Activated naive CD4-positive, alpha-beta T cell treated with anti-CD3 and anti-CD28 coated beads, Interleukin-2, amount 50 U/mL, for 72 hours (primary cell): Measurements from ENCODE around the gene SH3TC2. TPM values are rescaled to one million over a fixed set of nuclear protein-coding genes. Genes with fewer than 3 reads are reported as not detected.

Experiments
- ATAC-seq, 2 donors: fragments of 150-1000 bp; cut with Tn5 transposase; 2 replicates each; pipeline ENCODE4 v1.10.0; 2021; ENCODE audit warnings: mild to moderate bottlenecking in 2 of 2, moderate library complexity in 2 of 2
- DNase-seq, 2 donors: peaks; one replicate each; pipeline ENCODE4 v3.0.0; 2021 to 2022; ENCODE audit warnings: low spot score in 2 of 2
- H3K27ac Mint-ChIP-seq, 2 donors: one replicate each; pipeline ENCODE4 v1.8.0; 2022; ENCODE audit warnings: mild to moderate bottlenecking in 2 of 2, mixed read lengths in 2 of 2
- H3K36me3 Mint-ChIP-seq, 2 donors: one replicate each; pipeline ENCODE4 v1.8.0; 2022; ENCODE audit warnings: mixed read lengths in 2 of 2
- H3K9me3 Mint-ChIP-seq, 2 donors: one replicate each; pipeline ENCODE4 v1.8.0; 2022; ENCODE audit warnings: mixed read lengths in 2 of 2
- total RNA-seq, 2 donors: library from RNA; stranded (reverse); gene quantifications; one replicate each; pipeline ENCODE4 v1.2.3, GENCODE V29; 2022

SH3TC2 gene
- total RNA-seq, 2 donors from 2014 or later: not detected

DNA sequence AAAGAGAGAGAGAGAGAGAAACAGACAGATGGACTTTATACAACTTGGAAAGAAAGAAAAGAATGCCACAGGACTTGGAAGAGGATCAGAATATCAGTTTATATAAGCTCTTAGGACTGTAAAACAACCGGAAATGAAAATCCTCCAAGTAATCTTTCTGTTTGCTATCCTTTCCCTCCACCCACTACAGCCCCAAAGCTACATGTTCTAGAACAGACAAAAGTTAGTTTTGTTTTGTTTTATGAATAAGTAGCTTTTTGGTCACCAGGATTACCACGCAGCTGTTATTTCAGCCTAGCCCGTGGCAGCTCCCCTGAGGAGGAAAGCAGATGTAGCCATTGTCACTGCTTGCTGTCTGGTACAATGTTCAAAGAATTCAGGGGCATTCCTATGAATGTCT is 66.6 kb downstream of the SH3TC2 start:
- no peaks in the 10 kb centered on the region for H3K36me3 Mint-ChIP-seq
- no peak for DNase-seq
- H3K9me3 Mint-ChIP-seq: no peaks in the 10 kb centered on the region
- ATAC-seq: no peak
- H3K27ac Mint-ChIP-seq: no peak overlapping the region

DNA sequence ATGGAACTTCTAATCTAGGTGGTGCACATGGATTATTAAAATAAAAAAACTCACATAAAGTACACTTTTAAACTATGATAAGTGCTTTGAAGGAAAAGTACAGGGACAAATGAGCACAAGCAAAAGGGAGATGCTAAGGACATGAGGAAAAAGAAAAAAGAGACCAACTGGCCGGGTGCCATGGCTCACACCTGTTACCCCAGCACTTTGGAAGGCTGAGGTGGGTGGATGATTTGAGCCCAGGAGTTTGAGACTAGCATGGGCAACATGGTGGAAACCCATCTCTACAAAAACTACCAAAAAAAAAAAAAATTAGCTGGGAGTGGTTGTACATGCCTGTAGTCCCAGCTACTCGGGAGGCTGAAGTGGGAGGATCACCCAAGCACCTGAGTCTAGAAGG is 67.1 kb downstream of the SH3TC2 start:
- DNase-seq: no peak
- Mint-ChIP-seq H3K9me3 (no peaks in the 10 kb centered on the region), H3K27ac (no peak overlapping the region), H3K36me3 (no peaks in the 10 kb centered on the region)
- ATAC-seq: no peak

DNA sequence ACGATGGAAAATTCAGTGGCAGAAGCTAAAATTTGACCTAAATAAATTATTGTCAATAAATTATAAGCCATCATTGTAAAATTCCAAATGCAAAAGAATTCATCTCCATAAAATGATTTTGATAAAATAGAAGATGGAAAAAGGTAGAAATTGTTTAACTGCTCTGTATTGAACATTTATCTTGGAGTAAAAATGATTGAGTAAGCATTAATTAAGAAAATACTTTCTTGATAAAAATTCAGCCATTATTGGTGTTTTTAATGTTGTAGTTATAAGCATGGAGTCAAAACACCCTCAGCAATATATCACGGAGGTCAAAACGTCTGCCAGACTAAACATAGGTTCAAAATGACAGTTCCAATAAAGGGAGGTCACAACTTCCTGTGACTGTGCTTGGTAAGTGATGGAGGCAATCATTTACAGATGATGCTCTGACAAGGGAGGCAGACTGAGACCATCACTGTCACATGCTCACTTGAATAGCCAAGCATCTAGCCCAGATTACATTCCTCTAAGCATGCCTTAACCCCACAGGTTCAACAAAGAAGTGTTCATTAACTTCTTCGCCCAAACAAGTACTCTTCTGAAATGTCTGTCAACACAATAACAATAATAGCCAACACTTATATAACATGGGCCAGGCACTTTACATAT is 69.5 kb downstream of the SH3TC2 start:
- DNase-seq (no peak), ATAC-seq (no peak)
- H3K9me3 Mint-ChIP-seq: no peaks in the 10 kb centered on the region
- no peak overlapping the region for H3K27ac Mint-ChIP-seq
- H3K36me3 Mint-ChIP-seq: no peaks in the 10 kb centered on the region

DNA sequence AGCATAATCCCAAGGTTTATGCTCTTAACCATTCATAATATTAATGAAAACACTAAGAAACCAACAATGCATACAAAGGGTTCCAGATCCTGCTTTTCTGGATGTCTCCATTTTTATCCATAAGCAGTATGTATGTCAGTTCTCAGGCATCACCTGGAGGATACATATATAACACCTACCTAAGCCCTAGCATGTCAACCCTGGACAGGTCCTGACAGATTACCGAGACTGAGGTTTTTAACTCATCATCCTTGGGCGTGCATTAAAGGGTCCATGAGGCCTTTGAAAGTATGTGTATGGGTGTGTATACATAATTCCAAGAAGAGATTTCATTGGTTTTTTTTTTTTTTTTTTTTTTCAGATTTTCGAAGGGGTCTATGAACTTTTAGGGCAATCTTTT is 70.6 kb downstream of the SH3TC2 start:
- Mint-ChIP-seq H3K27ac (no peak overlapping the region), H3K36me3 (no peaks in the 10 kb centered on the region), H3K9me3 (no peaks in the 10 kb centered on the region)
- DNase-seq (no peak), ATAC-seq (no peak)

DNA sequence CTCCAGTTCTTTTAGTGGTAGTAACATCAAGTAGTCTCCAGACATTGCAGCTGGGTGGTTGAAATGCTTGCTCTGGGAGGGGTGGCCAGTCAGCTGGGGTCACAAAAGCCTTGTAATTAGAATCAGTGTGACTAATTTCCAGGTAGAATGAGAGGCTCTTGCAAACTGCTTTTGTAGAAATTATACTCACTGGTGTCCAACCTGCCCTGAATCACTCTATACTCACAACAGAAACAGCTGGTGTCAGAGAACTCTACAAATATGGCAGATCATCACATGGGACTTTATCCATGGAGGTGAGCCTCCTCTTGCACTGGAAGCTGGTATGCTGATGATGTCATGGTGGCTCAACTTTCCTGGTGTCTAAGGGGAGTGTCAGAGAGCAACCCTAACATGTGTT is 71.3 kb downstream of the SH3TC2 start:
- ATAC-seq (no peak), DNase-seq (no peak)
- Mint-ChIP-seq H3K36me3 (no peaks in the 10 kb centered on the region), H3K9me3 (no peaks in the 10 kb centered on the region), H3K27ac (no peak overlapping the region)

DNA sequence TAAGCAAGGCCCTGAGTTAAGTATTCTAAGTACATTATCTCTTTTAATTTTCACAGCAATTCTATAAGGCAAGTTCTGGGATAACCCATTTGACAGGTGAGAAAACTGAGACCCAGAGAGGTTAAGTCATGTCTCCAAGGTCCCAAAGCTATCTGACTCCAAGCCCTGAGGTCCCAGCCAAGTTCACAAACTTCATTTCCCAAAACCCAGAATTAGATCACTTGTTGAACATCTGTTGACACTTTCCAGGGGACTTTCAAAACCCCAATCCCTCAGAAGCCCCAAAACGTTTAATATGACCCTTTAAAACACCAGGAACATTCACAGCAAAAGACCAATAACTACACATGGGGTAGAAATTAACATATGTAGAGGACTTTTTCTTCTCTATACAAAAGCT is 72.0 kb downstream of the SH3TC2 start:
- ATAC-seq (no peak), DNase-seq (no peak)
- Mint-ChIP-seq H3K36me3 (no peaks in the 10 kb centered on the region), H3K9me3 (no peaks in the 10 kb centered on the region), H3K27ac (no peak overlapping the region)

DNA sequence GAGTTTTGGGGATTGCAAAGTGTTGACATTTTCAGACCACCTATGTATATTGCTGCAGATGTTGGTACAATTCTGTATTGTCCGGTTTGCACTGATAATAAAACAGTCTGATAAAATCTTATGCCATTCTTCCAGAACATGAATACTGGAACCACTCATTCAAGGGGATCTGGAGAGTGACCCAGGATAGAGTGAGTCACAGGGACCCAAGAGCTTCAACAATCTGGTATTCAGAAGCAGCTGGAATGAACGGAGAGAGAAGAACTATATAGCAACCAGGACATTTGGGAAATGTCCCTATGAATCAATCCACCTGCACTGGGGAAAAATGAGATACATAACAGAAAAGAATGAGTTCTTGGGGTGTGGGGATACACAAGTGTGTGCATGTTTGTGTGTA is 73.3 kb downstream of the SH3TC2 start:
- ATAC-seq: no peak
- H3K27ac Mint-ChIP-seq: no peak overlapping the region
- no peak for DNase-seq
- no peaks in the 10 kb centered on the region for H3K36me3 Mint-ChIP-seq
- H3K9me3 Mint-ChIP-seq: no peaks in the 10 kb centered on the region

DNA sequence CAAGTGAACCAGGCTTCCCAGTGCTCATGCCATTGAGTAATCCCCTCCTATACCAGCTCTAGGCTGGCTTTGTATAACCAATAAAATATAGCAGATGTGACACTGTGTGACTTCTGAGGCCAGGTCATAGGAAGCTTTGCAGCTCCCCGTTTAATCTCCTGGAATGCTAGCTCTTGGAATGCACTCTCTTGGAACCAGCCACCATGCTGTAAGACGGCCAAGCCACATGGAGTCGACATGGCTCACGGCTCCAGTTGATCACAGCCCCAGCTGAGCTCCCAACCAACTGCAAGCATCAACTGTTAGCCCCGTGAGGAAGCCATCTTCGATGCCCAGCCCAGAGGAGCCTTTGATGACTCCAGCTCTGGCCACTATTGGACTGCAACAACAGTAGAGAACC is 74.5 kb downstream of the SH3TC2 start:
- DNase-seq: no peak
- Mint-ChIP-seq H3K9me3 (no peaks in the 10 kb centered on the region), H3K27ac (no peak overlapping the region), H3K36me3 (no peaks in the 10 kb centered on the region)
- no peak for ATAC-seq

DNA sequence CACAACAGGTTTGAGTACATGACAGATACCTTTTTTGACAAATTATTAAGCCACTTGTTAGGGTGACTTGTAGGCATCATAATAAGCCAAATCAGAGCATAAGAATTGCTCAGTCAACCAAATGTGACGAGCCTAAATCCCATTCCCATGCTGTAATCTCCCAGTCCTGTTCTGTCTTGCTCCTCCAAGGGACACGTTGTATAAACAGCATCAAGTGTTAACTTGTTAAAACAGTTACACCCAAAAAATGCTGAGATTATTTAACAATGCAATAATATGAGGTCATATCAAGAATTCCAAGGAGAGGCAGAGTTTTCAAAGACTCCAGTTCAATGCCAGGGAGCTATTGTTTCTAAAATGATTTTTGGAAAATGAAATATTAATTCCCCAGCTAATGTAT is 76.2 kb downstream of the SH3TC2 start:
- ATAC-seq: no peak
- no peaks in the 10 kb centered on the region for H3K36me3 Mint-ChIP-seq
- no peak for DNase-seq

DNA sequence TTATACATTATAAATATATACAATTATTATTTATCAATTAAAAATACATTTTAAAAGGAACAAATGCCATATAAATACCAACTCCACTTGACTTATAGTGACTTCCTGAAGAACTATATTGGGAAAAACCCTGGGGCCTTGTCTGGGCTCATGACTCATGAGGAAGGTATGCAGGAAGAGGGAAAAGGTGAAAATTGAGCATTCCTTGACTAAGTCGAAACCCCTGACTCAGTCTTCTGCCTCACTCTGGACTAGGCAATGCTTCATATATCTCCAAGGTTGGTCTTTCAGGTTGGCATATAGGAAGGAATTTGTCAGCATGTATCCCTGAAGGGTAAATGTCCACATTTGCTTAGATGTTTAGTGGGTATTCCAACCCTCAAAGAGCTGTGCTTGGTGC is 78.5 kb downstream of the SH3TC2 start:
- no peaks in the 10 kb centered on the region for H3K9me3 Mint-ChIP-seq
- H3K27ac Mint-ChIP-seq: no peak overlapping the region
- H3K36me3 Mint-ChIP-seq: no peaks in the 10 kb centered on the region
- ATAC-seq (no peak), DNase-seq (no peak)

More for the DNA sequence above, 76.2 kb downstream of the SH3TC2 start:
- Mint-ChIP-seq H3K9me3 (no peaks in the 10 kb centered on the region), H3K27ac (no peak overlapping the region)

DNA sequence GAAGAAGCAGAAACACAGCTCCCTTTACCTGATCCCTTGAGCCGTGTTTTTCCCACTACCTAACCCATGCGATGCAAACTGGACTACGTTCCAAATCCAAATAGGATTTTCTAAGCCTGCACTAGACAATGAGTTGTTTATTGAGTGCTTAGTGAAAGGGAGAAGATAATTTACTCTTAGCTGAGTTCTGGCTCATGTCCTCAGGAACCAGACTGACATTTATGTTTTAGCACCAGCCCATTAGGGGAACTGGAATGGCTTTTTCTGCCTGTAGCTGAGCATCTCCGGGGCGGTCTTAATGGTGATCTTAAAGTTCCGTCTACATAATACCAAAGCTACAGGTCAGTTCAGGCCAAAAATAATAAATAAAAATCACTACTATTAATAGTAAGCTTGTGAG is 81.5 kb downstream of the SH3TC2 start:
- ATAC-seq (no peak), DNase-seq (no peak)
- Mint-ChIP-seq H3K27ac (no peak overlapping the region), H3K9me3 (no peaks in the 10 kb centered on the region), H3K36me3 (no peaks in the 10 kb centered on the region)

DNA sequence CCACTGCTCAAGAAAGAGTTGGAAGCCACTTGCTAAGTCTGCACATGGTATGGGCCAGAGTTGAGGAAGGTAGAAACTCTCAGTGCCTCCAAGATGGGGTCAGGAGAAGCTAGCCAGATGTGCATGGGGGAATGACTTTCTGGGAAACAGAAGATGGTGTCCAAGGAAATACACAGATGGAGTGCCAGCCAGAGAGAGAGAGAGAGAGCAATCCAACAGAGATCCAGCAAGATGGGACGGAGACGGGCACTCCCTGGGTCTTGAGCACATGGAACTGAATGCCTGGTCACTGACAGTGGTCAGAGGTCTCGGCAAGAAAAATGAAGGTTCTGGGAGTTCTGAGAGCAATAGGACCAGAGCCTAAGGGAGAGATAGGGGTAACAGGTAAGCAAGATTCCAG is 82.1 kb downstream of the SH3TC2 start:
- H3K27ac Mint-ChIP-seq: no peak overlapping the region
- ATAC-seq (no peak), DNase-seq (no peak)
- no peaks in the 10 kb centered on the region for H3K9me3 Mint-ChIP-seq
- H3K36me3 Mint-ChIP-seq: no peaks in the 10 kb centered on the region

DNA sequence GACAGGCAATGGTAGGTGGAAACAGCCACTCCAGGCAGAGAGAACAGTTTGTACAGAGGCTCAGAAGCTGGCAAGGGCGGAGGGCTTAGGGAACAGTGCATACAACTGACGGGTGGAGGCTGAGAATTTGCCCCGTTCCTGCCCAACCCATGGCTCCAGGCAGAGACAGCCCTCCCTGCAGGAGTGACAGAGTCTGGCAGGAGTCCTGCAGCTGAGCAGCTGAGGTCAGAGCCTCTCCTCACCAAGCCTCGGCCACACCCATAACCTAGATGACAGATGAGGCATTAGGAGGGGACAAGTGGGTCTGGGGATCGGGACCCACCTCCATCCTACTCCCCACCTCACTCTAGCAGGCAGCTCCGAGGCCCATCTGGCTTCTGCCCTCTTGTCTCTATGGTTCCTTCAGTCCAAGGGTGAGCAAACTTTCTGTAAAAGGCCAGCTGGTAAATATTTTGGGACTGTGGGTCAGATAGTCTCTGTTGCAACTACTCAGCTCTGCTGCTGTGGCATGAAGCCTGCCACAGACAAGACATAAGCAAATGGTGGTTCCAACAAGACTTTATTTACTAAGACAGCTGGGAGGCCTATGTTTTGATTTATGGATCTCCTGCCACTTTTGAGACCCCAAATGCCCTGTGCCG is 83.7 kb downstream of the SH3TC2 start:
- DNase-seq (no peak), ATAC-seq (no peak)
- Mint-ChIP-seq H3K27ac (no peak overlapping the region), H3K9me3 (no peaks in the 10 kb centered on the region), H3K36me3 (no peaks in the 10 kb centered on the region)

DNA sequence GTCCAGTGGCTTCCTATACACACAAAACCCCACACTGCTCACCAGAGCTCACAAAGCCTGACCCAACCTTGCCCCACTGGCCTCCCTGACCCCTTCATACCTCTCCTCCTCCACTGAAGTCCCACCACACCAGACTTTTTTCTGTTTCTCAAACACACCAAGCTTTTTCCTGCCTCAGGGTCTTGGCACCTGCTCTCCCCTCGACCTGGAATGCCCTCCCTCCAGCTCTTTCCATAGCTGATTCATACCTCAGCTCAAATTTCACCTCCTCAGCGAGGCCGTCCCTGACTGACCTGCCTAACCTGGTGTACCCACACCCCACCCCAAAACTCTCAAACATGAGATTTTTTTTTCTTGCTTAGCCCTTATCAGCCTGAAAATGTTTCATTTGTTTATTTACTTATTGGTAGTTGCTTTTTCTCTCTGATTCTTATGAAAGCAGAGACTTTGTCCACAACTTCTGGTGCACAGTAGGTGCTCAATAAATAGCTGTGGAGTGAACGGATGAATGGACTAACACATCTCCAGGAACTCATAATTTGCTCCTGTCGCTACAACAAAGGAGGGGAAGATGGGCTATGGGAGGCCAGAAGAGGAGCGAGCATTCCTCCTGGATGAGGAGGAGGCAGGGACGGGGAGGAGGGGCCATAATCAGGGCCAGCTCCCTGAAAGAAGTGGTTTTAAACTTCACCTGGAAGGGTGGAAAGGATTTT is 84.3 kb downstream of the SH3TC2 start:
- no peak overlapping the region for H3K27ac Mint-ChIP-seq
- H3K36me3 Mint-ChIP-seq: no peaks in the 10 kb centered on the region
- ATAC-seq: no peak

DNA sequence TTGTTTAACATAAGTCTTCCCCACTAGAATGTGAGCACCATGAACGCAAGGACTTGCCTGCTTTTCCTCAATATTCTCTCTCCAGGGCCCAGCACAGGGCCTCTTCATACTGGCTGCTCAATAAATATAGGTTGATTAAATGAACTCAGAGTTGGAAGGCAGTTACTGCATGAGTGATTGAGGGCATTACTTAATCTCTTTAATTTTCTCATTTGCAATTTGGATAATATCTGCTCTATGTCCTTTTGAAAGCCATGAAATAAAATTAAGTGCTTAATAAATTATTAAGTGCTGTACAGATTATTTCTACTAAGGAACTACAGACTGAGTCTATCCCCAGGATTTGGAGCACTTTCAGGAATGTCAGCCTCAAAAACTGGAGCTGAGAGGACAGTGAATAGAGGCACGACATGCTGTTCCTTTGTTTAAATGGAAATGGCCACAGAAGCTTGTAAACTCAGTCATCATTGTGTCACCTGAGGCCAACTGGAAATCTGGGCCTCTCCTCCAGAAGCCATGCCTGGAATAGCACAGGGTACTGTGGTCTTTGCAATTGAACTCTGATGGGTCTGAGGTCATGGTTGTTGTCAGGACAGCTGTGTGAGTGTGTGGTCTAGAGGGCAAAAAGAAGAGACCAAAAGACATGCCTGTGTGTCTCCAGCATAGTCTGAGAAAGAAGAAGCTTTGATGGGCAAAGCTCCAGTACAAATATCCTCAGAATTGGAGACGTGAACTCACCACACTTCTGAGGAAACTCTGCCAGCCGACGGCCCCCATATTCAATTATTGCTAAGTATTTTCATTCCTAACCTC is 86.1 kb downstream of the SH3TC2 start:
- no peak for ATAC-seq
- H3K27ac Mint-ChIP-seq: no peak overlapping the region
- H3K36me3 Mint-ChIP-seq: no peaks in the 10 kb centered on the region
- no peak for DNase-seq
- no peaks in the 10 kb centered on the region for H3K9me3 Mint-ChIP-seq

More for the DNA sequence above, 84.3 kb downstream of the SH3TC2 start:
- no peak for DNase-seq
- no peaks in the 10 kb centered on the region for H3K9me3 Mint-ChIP-seq

DNA sequence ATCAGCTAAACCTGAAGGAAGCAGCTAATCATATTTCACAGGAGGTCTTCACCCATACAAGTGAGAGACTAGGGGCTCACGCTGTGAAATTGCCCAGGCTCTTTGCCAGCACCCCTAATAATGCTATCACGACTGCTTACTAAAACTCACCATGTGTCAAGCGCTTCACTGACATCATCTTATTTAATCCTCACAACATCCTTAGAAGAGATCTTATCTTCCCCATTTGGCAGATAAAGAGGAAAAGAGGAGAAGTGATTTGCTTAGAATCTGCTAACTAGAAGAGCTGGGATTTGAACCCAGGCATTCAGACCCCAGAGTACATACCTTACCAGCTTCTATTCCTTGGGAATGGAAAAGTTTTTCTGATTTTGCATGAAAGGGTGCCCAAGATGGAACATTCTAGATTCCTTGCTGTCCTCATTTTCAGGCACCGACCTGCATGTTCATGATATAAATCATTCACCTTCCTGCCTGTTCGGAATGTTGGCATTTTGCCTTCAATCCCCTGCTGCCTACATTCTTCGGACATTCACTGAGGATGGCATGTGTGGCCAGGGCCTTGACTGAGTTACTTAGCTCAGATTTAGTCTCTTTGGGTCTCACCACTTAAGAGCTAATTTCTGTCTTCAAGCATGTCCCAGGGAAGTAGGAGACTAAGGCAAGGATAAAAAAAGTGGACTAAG is 88.1 kb downstream of the SH3TC2 start:
- Mint-ChIP-seq H3K27ac (no peak overlapping the region), H3K9me3 (no peaks in the 10 kb centered on the region), H3K36me3 (no peaks in the 10 kb centered on the region)
- DNase-seq (no peak), ATAC-seq (no peak)

DNA sequence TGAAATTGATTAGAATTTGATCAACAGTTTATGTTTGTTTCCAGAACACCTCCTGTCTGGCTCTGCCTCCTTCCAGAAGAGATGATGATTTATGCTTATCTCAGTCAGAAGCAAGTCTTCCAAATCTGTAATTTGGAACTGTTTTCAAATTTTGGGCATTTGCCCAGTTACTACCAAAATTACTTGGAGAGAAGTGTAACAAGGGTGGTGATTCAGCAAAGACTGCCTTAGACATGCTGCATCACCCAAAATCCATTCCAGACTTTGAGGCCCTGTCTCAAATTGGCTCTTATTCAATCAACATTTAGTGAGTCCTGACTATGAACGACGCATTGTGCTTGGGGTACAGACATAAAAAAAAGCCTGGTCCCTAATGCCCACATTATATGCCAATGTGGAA is 89.4 kb downstream of the SH3TC2 start:
- Mint-ChIP-seq H3K36me3 (no peaks in the 10 kb centered on the region), H3K9me3 (no peaks in the 10 kb centered on the region), H3K27ac (no peak overlapping the region)
- DNase-seq (no peak), ATAC-seq (no peak)
